BLaER1 (cell line): ENCODE measurements around the gene SLC10A1.

Experiments
- H3K27ac ChIP-seq: shearing (Covaris generic); formaldehyde crosslinking; 2 replicates; pipeline ENCODE4 v1.8.1; 2022
- H3K27me3 ChIP-seq: shearing (Covaris generic); formaldehyde crosslinking; 2 replicates; pipeline ENCODE4 v1.8.1; 2022
- H3K36me3 ChIP-seq: shearing (Covaris generic); formaldehyde crosslinking; 2 replicates; pipeline ENCODE4 v1.8.1; 2022
- H3K4me1 ChIP-seq: shearing (Covaris generic); formaldehyde crosslinking; 2 replicates; pipeline ENCODE4 v1.8.1; 2022
- H3K4me2 ChIP-seq: shearing (Covaris generic); formaldehyde crosslinking; 2 replicates; pipeline ENCODE4 v1.8.1; 2022
- H3K4me3 ChIP-seq: shearing (Covaris generic); formaldehyde crosslinking; 2 replicates; pipeline ENCODE4 v1.8.1; 2022
- H3K9ac ChIP-seq: shearing (Covaris generic); formaldehyde crosslinking; 2 replicates; pipeline ENCODE4 v1.8.1; 2022
- H3K9me3 ChIP-seq: shearing (Covaris generic); formaldehyde crosslinking; 2 replicates; pipeline ENCODE4 v1.8.1; 2022
- H4K20me1 ChIP-seq: shearing (Covaris generic); formaldehyde crosslinking; 2 replicates; pipeline ENCODE4 v1.8.1; 2022
- Cebpa-rat ChIP-seq: shearing (Covaris generic); IDR thresholded peaks from 2 replicates; pipeline ENCODE4 v1.8.1; 2022

Gene SLC10A1

GRCh38 chr14:69796797-69797500, at the start of gene SLC10A1:
TSS of gene SLC10A1 (minus strand) at chr14:69797241. CDS start at chr14:69797155, 86 bp downstream.
- H3K9me3 ChIP-seq = no peaks in the 10 kb centered on the region
- H3K27me3 ChIP-seq = no peaks in the 10 kb centered on the region
- no peak for TF ChIP-seq Cebpa-rat
- H3K9ac ChIP-seq = no peak within 1 kb of the TSS
- no peak within 1 kb of the TSS for H3K27ac ChIP-seq
- no peak within 1 kb of the TSS for H3K4me3 ChIP-seq
- H3K4me1 ChIP-seq = no peaks in the 10 kb centered on the region
- H4K20me1 ChIP-seq = no peaks in the 10 kb centered on the region
- H3K4me2 ChIP-seq = no peak within 1 kb of the TSS
- no peaks in the 10 kb centered on the region for H3K36me3 ChIP-seq

- Histone ChIP-seq H3K9ac (no peak overlapping the region), H3K9me3 (no peaks in the 10 kb centered on the region)
- no peak for TF ChIP-seq Cebpa-rat
These were observed 48.7 kb upstream of the SLC10A1 start for GRCh38 chr14:69845787-69846186.

GRCh38 chr14:69845050-69845581, 48.1 kb upstream of the SLC10A1 start:
- Histone ChIP-seq H3K4me3 (no peak overlapping the region), H3K9ac (no peak overlapping the region), H4K20me1 (no peaks in the 10 kb centered on the region), H3K27ac (no peak overlapping the region), H3K9me3 (no peaks in the 10 kb centered on the region), H3K4me1 (peaks cover 20% of the 10 kb centered on the region), H3K4me2 (no peak overlapping the region), H3K27me3 (no peaks in the 10 kb centered on the region), H3K36me3 (no peaks in the 10 kb centered on the region)
- no peak for TF ChIP-seq Cebpa-rat

More at GRCh38 chr14:69845787-69846186, 48.7 kb upstream of the SLC10A1 start:
- Histone ChIP-seq H3K36me3 (no peaks in the 10 kb centered on the region), H3K4me3 (no peak overlapping the region), H3K27me3 (no peaks in the 10 kb centered on the region), H4K20me1 (no peaks in the 10 kb centered on the region), H3K4me2 (no peak overlapping the region), H3K4me1 (peaks cover 26% of the 10 kb centered on the region), H3K27ac (no peak overlapping the region)

- H3K9me3 ChIP-seq = no peaks in the 10 kb centered on the region
- H3K4me1 ChIP-seq = peaks cover 11% of the 10 kb centered on the region
- no peak for TF ChIP-seq Cebpa-rat
- H3K4me2 ChIP-seq = no peak overlapping the region
- no peak overlapping the region for H3K27ac ChIP-seq
- no peak overlapping the region for H3K9ac ChIP-seq
- no peaks in the 10 kb centered on the region for H4K20me1 ChIP-seq
- H3K4me3 ChIP-seq = no peak overlapping the region
- H3K27me3 ChIP-seq = no peaks in the 10 kb centered on the region
- no peaks in the 10 kb centered on the region for H3K36me3 ChIP-seq
These were observed 47.1 kb upstream of the SLC10A1 start for GRCh38 chr14:69844171-69844570.

GRCh38 chr14:69842686-69843420, 45.8 kb upstream of the SLC10A1 start:
- Histone ChIP-seq H3K27me3 (no peaks in the 10 kb centered on the region), H4K20me1 (no peaks in the 10 kb centered on the region), H3K9ac (no peak overlapping the region), H3K4me3 (no peak overlapping the region), H3K27ac (no peak overlapping the region), H3K4me2 (no peak overlapping the region), H3K9me3 (no peaks in the 10 kb centered on the region), H3K4me1 (peaks cover 6% of the 10 kb centered on the region), H3K36me3 (no peaks in the 10 kb centered on the region)
- TF ChIP-seq Cebpa-rat = no peak

GRCh38 chr14:69841656-69842055, 44.6 kb upstream of the SLC10A1 start:
- peak overlapping the region; percentile 43; the same call in 1 of the 2 replicates for H3K4me2 ChIP-seq
- H3K36me3 ChIP-seq = no peaks in the 10 kb centered on the region
- no peaks in the 10 kb centered on the region for H3K27me3 ChIP-seq
- no peaks in the 10 kb centered on the region for H3K9me3 ChIP-seq
- H4K20me1 ChIP-seq = no peaks in the 10 kb centered on the region
- TF ChIP-seq Cebpa-rat = no peak
- no peak overlapping the region for H3K9ac ChIP-seq
- H3K4me1 ChIP-seq = peaks cover 6% of the 10 kb centered on the region
- H3K4me3 ChIP-seq = no peak overlapping the region
- no peak overlapping the region for H3K27ac ChIP-seq

GRCh38 chr14:69839661-69840060, 42.6 kb upstream of the SLC10A1 start:
- no peaks in the 10 kb centered on the region for H4K20me1 ChIP-seq
- no peak overlapping the region for H3K4me3 ChIP-seq
- no peak overlapping the region for H3K9ac ChIP-seq
- H3K27me3 ChIP-seq = no peaks in the 10 kb centered on the region
- no peak overlapping the region for H3K27ac ChIP-seq
- TF ChIP-seq Cebpa-rat = no peak
- no peaks in the 10 kb centered on the region for H3K9me3 ChIP-seq
- no peaks in the 10 kb centered on the region for H3K36me3 ChIP-seq
- H3K4me1 ChIP-seq = peaks cover 6% of the 10 kb centered on the region
- H3K4me2 ChIP-seq = no peak overlapping the region

- H3K27me3 ChIP-seq = no peaks in the 10 kb centered on the region
- no peaks in the 10 kb centered on the region for H3K36me3 ChIP-seq
- peaks cover 6% of the 10 kb centered on the region for H3K4me1 ChIP-seq
- no peak for TF ChIP-seq Cebpa-rat
- H3K9me3 ChIP-seq = no peaks in the 10 kb centered on the region
- no peaks in the 10 kb centered on the region for H4K20me1 ChIP-seq
- no peak overlapping the region for H3K27ac ChIP-seq
- no peak overlapping the region for H3K4me3 ChIP-seq
- H3K4me2 ChIP-seq = no peak overlapping the region
- H3K9ac ChIP-seq = no peak overlapping the region
These were observed 41.9 kb upstream of the SLC10A1 start for GRCh38 chr14:69838881-69839416.

GRCh38 chr14:69828879-69829278, 31.8 kb upstream of the SLC10A1 start:
- Histone ChIP-seq H3K4me1 (no peaks in the 10 kb centered on the region), H3K27me3 (no peaks in the 10 kb centered on the region), H4K20me1 (no peaks in the 10 kb centered on the region), H3K36me3 (no peaks in the 10 kb centered on the region), H3K9ac (no peak overlapping the region), H3K4me3 (no peak overlapping the region), H3K9me3 (peaks cover 11% of the 10 kb centered on the region), H3K27ac (no peak overlapping the region), H3K4me2 (no peak overlapping the region)
- no peak for TF ChIP-seq Cebpa-rat

GRCh38 chr14:69828354-69828753, 31.3 kb upstream of the SLC10A1 start:
- H3K9me3 ChIP-seq = peaks cover 11% of the 10 kb centered on the region
- TF ChIP-seq Cebpa-rat = no peak
- no peaks in the 10 kb centered on the region for H3K27me3 ChIP-seq
- no peaks in the 10 kb centered on the region for H3K36me3 ChIP-seq
- no peak overlapping the region for H3K9ac ChIP-seq
- H3K27ac ChIP-seq = no peak overlapping the region
- H3K4me3 ChIP-seq = no peak overlapping the region
- H3K4me2 ChIP-seq = no peak overlapping the region
- H4K20me1 ChIP-seq = no peaks in the 10 kb centered on the region
- no peaks in the 10 kb centered on the region for H3K4me1 ChIP-seq
